HepG2 (cell line): ENCODE measurements around the gene TACO1. TPM values are rescaled to one million over a fixed set of nuclear protein-coding genes. Genes with fewer than 3 reads are reported as not detected.
A peak's percentile ranks its signal among the peaks of the same experiment; 100 is the strongest.

Source experiments
- ATAC-seq: fragments of 200-7000 bp; cut with Tn5 transposase; 3 replicates; pipeline ENCODE4 v1.9.1; 2020; ENCODE audit warnings: mild to moderate bottlenecking, moderate library complexity
- BruUV-seq: library from RNA; stranded (reverse); fragments of 400-500 nt; replicated peaks from 2 replicates; lab custom pipeline; 2021; lab: Mats Ljungman, UMichigan
- CTCF ChIA-PET: fragments of 300-600 bp; formaldehyde crosslinking; extraction: SDS; loops from one replicate; lab custom pipeline; 2021; ENCODE audit warnings: low total read pairs, inconsistent platforms, low intra/inter-chr PET ratio; lab: Yijun Ruan, JAX
- POLR2A ChIA-PET: fragments of 350-600 bp; sonication (Branson Sonifier 250); formaldehyde crosslinking; loops from one replicate; lab custom pipeline; 2020; ENCODE audit warnings: antibody characterized with exemption, inconsistent platforms; lab: Yijun Ruan, JAX
- DNase-seq: peaks from one replicate; pipeline ENCODE4 v3.0.0-alpha.2; 2015; ENCODE audit warnings: low spot score
- FAIRE-seq: peaks from 3 replicates; lab custom pipeline; 2011; peaks lifted over from hg19 to GRCh38; lab: Jason Lieb, UNC
- H2AFZ ChIP-seq: one replicate; pipeline ENCODE4 v1.6.1; 2011; ENCODE audit warnings: low read length, inconsistent platforms
- H3K27ac ChIP-seq: fragments of 300-600 bp; 3 replicates; pipeline ENCODE4 v1.8.0; 2011; ENCODE audit warnings: mixed run types, mild to moderate bottlenecking, mixed read lengths, low read length, inconsistent platforms; ENCODE audit not compliant: insufficient read depth; ENCODE audit errors: extremely low read length
- H3K27me3 ChIP-seq, 2 experiments: fragments of 200-600 bp in 1 of 2; 2 replicates in 1 of 2; 3 replicates in 1 of 2; pipeline versions ENCODE4 v1.6.0 to v1.8.0; 2011; ENCODE audit warnings: low read length in 2 of 2, mild to moderate bottlenecking in 2 of 2, moderate library complexity in 2 of 2, inconsistent platforms in 1 of 2; ENCODE audit not compliant: insufficient read depth in 2 of 2, control insufficient read depth in 1 of 2
- H3K36me3 ChIP-seq, 2 experiments: fragments of 200-600 bp in 1 of 2; replicated peaks in 1 of 2; 2 replicates in 1 of 2; 3 replicates in 1 of 2; pipeline versions ENCODE4 v1.5.1 to v1.8.0; 2011; ENCODE audit warnings: low read length in 2 of 2, inconsistent platforms in 1 of 2; ENCODE audit not compliant: insufficient read depth in 2 of 2, control insufficient read depth in 1 of 2
- H3K4me1 ChIP-seq: 2 replicates; pipeline ENCODE4 v1.5.1; 2012; ENCODE audit warnings: low read length, inconsistent platforms; ENCODE audit not compliant: insufficient read depth
- H3K4me2 ChIP-seq: 2 replicates; pipeline ENCODE4 v1.6.0; 2011; ENCODE audit warnings: low read depth, low read length, inconsistent platforms
- H3K4me3 ChIP-seq, 3 experiments: fragments of 200-600 bp in 1 of 3; sonication (generic), shearing (Covaris generic) in 1 of 3; replicated peaks in 1 of 3; 2 replicates each; pipeline ENCODE4 v1.5.1; 2011 to 2016; ENCODE audit warnings: low read length in 3 of 3, inconsistent platforms in 2 of 3, low read depth in 2 of 3, mild to moderate bottlenecking in 2 of 3, control low read depth in 1 of 3, mixed read lengths in 1 of 3; ENCODE audit not compliant: insufficient read depth in 1 of 3
- H3K79me2 ChIP-seq: one replicate; pipeline ENCODE4 v1.6.1; 2011; ENCODE audit warnings: low read length, inconsistent platforms; ENCODE audit not compliant: insufficient read depth
- H3K9ac ChIP-seq: 2 replicates; pipeline ENCODE4 v1.6.0; 2011; ENCODE audit warnings: mild to moderate bottlenecking, low read depth, low read length, inconsistent platforms; ENCODE audit not compliant: insufficient read depth
- H3K9me3 ChIP-seq: 2 replicates; pipeline ENCODE4 v1.5.1; 2012; ENCODE audit warnings: mild to moderate bottlenecking, low read length
- H4K20me1 ChIP-seq: 2 replicates; pipeline ENCODE4 v1.6.0; 2011; ENCODE audit warnings: inconsistent platforms, mild to moderate bottlenecking, low read length, moderate library complexity; ENCODE audit not compliant: insufficient read depth
- JUNB ChIP-seq: sonication (generic); formaldehyde crosslinking; IDR thresholded peaks from 2 replicates; pipeline ENCODE4 v1.8.0; 2022; ENCODE audit warnings: missing genetic modification reagents, mild to moderate bottlenecking, borderline replicate concordance
- RARA ChIP-seq: IDR thresholded peaks from 2 replicates; pipeline ENCODE4 v1.6.1; 2016; ENCODE audit warnings: missing genetic modification reagents, missing compliant biosample characterization
- TBL1XR1 ChIP-seq: fragments of 150-350 bp; IDR thresholded peaks from 2 replicates; pipeline ENCODE4 v1.6.1; 2014; ENCODE audit warnings: borderline replicate concordance, low read length; ENCODE audit not compliant: partially characterized antibody
- ZNF121 ChIP-seq: sonication (generic); formaldehyde crosslinking; IDR thresholded peaks from 2 replicates; pipeline ENCODE4 v1.5.0; 2020; ENCODE audit warnings: mild to moderate bottlenecking, missing genetic modification reagents
- ZNF3 ChIP-seq: IDR thresholded peaks from 2 replicates; pipeline ENCODE4 v1.7.0; 2017; ENCODE audit warnings: inconsistent platforms
- ZNF496 ChIP-seq: sonication (generic); formaldehyde crosslinking; IDR thresholded peaks from 2 replicates; pipeline ENCODE4 v1.8.1; 2023; ENCODE audit warnings: mild to moderate bottlenecking, moderate library complexity, missing genetic modification reagents; ENCODE audit not compliant: insufficient replicate concordance
- WGBS: methylation state at CpG from one replicate; pipeline ENCODE4 v1.1.6; 2017; ENCODE audit warnings: low lambda C conversion rate; 5-methylcytosine and 5-hydroxymethylcytosine counted together
- in situ Hi-C: cut with HindIII; loops from 2 replicates; pipeline ENCODE4 v1.10.0; 2017; ENCODE audit warnings: low pct_unique_long_range_greater_than_20kb; ENCODE audit not compliant: extremely low pct_ligation_motif_present
- intact Hi-C: fragments of 100-400 bp; cut with micrococcal nuclease; formaldehyde crosslinking; loops from one replicate; pipeline ENCODE4 v1.10.0; 2022; ENCODE audit not compliant: unreplicated experiment
- polyA plus RNA-seq, 8 experiments: library from polyadenylated mRNA; depleted of rRNA in 3 of 8; stranded (reverse) in 7 of 8; unstranded in 1 of 8; fragments of >200 nt; fragmentation: Illumina TruSeq in 4 of 8; extraction: Trizol in 4 of 8; gene quantifications; 2 replicates each; pipeline versions ENCODE4 v1.2.1 to v1.2.3, GENCODE V29; 2011 to 2016; ENCODE audit warnings: low read depth in 4 of 8, missing spikeins in 1 of 8, mixed read lengths in 1 of 8; ENCODE audit not compliant: insufficient read depth in 1 of 8
- total RNA-seq, 5 experiments: library from RNA; depleted of rRNA; stranded (reverse); fragments of >200 nt; fragmentation: Illumina TruSeq; extraction: Trizol; gene quantifications; 2 replicates each; pipeline ENCODE4 v1.2.3, GENCODE V29; 2016; ENCODE audit warnings: low read depth in 1 of 5
- TF ChIP-seq, protein P1 (sequence below): sonication (generic); formaldehyde crosslinking; IDR thresholded peaks from 2 replicates; pipeline ENCODE4 v1.5.0; 2020; ENCODE audit warnings: mild to moderate bottlenecking, missing genetic modification reagents

Gene TACO1
- total and polyA plus RNA-seq, 2 of the 13 experiments (the other 11 are each of a cell fraction or from before 2014, with no cell fraction given), result 34.7 to 53.6 TPM

DNA sequence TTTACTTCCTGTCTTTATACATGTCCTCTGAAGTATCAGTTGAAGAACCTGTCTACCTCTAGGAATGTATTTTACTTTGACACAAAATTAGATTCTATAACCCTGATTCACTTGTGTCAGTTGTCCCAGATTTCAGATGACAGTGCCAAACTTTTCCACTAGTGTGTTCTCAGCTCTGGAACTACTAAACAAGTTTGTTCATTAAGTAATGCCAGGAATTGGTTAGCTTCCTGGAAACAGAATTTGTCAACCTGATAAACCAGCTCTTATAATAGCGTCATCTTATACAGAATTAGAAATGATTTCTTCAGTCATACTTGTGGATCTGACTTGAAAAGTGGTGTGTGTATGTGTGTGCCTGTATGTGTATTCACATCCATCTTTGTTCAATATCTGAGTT is 28.9 kb downstream of the TACO1 start (continued):
- TF ChIP-seq RARA (CRISPR knock-in tag) (no peak), TBL1XR1 (no peak)
- TF ChIP-seq, all 625 proteins: peak for 0

DNA sequence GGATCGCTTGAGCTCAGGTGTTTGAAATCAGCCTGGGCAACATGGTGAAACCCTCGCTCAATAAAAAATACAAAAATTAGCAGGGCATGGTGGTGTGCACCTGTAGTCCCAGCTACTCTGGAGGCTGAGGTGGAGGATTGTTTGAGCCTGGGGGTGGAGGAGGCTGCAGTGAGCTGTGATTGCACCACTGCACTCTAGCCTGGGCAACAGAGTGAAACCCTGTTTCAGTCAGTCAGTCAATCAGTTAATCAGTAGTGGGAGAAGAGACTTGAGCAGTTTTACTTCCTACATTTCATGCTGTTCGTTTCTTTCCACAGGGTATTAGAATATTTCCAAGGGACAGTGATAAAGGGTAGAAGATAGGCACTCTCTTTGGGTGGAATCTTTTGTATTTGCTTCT is 30.4 kb downstream of the TACO1 start:
- no peak for DNase-seq
- intact Hi-C loops, result no loop called here
- Histone ChIP-seq H3K36me3 (peaks cover 3 to 33% of the 10 kb centered on the region in 2 experiments), H4K20me1 (no peaks in the 10 kb centered on the region), H3K27ac (no peak overlapping the region), H3K9ac (no peak overlapping the region), H2AFZ (no peak overlapping the region), H3K27me3 (no peaks in the 10 kb centered on the region), H3K4me1 (peaks cover 12% of the 10 kb centered on the region), H3K79me2 (peaks cover 11% of the 10 kb centered on the region), H3K9me3 (no peaks in the 10 kb centered on the region), H3K4me2 (no peak overlapping the region), H3K4me3 (no peak overlapping the region)
- WGBS, result 91% methylated on average over 3 of the region's 3 CpGs
- no peak for FAIRE-seq
- CTCF ChIA-PET, result no interaction called here
- TF ChIP-seq ZNF3, result peak; percentile 85
- TF ChIP-seq ZNF496 (CRISPR knock-in tag), result no peak
- TF ChIP-seq ZNF121 (CRISPR knock-in tag), result peak; percentile 75; the same call in 1 of the 2 replicates
- TF ChIP-seq JUNB (CRISPR knock-in tag), result peak; percentile 24; the same call in 1 of the 2 replicates
- TF ChIP-seq, protein P1, sequence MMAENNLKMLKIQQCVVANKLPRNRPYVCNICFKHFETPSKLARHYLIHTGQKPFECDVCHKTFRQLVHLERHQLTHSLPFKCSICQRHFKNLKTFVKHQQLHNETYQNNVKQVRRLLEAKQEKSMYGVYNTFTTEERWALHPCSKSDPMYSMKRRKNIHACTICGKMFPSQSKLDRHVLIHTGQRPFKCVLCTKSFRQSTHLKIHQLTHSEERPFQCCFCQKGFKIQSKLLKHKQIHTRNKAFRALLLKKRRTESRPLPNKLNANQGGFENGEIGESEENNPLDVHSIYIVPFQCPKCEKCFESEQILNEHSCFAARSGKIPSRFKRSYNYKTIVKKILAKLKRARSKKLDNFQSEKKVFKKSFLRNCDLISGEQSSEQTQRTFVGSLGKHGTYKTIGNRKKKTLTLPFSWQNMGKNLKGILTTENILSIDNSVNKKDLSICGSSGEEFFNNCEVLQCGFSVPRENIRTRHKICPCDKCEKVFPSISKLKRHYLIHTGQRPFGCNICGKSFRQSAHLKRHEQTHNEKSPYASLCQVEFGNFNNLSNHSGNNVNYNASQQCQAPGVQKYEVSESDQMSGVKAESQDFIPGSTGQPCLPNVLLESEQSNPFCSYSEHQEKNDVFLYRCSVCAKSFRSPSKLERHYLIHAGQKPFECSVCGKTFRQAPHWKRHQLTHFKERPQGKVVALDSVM (CRISPR knock-in tag), result peak; percentile 48; the same call in 1 of the 2 replicates
- in situ Hi-C loops, result no loop called here
- no peak for ATAC-seq
- POLR2A ChIA-PET, result interaction anchor here (1.0 to 1.3 kb wide), 2 partner anchors 9 to 14 kb away, joined by 3 read pairs; partner anchors contain the start of gene MAP3K3
- BruUV-seq, result no TSS peak
